SKM-1 (cell line): Measurements from ENCODE around the gene RALGPS1.

ENCODE experiments used
- DNase-seq: peaks from one replicate; lab custom pipeline; 2025; ENCODE audit not compliant: unreplicated experiment; lab: John Stamatoyannopoulos, UW

The RALGPS1 gene

GRCh38 chr9:127182901-127183746 is 268.5 kb downstream of the RALGPS1 start:
- no peak for DNase-seq

GRCh38 chr9:127183814-127184582 is 269.4 kb downstream of the RALGPS1 start:
- no peak for DNase-seq

GRCh38 chr9:127184641-127185040 is 270.1 kb downstream of the RALGPS1 start:
- DNase-seq, result no peak

- DNase-seq, result no peak
Observed at GRCh38 chr9:127185181-127185580, 270.6 kb downstream of the RALGPS1 start.

GRCh38 chr9:127185931-127186781 is 271.6 kb downstream of the RALGPS1 start:
- DNase-seq, result no peak

GRCh38 chr9:127186806-127187205 is 272.2 kb downstream of the RALGPS1 start:
- no peak for DNase-seq

- DNase-seq, result no peak
Observed at GRCh38 chr9:127187231-127187956, 272.8 kb downstream of the RALGPS1 start.

GRCh38 chr9:127188396-127188795 is 273.8 kb downstream of the RALGPS1 start:
- DNase-seq, result no peak

- no peak for DNase-seq
Observed at GRCh38 chr9:127189628-127190027, 275.0 kb downstream of the RALGPS1 start.

- no peak for DNase-seq
Observed at GRCh38 chr9:127192744-127193143, 278.2 kb downstream of the RALGPS1 start.

GRCh38 chr9:127193483-127193882 is 278.9 kb downstream of the RALGPS1 start:
- no peak for DNase-seq

GRCh38 chr9:127194881-127195713 is 280.5 kb downstream of the RALGPS1 start:
- DNase-seq, result no peak

- DNase-seq, result no peak
Observed at GRCh38 chr9:127195976-127196825, 281.6 kb downstream of the RALGPS1 start.

- DNase-seq, result no peak
Observed at GRCh38 chr9:127196826-127197145, 282.2 kb downstream of the RALGPS1 start.

- no peak for DNase-seq
Observed at GRCh38 chr9:127197186-127197860, 282.7 kb downstream of the RALGPS1 start.

GRCh38 chr9:127197861-127198430 is 283.4 kb downstream of the RALGPS1 start:
- DNase-seq, result no peak

GRCh38 chr9:127198587-127198986 is 284.0 kb downstream of the RALGPS1 start:
- no peak for DNase-seq
